ENCODE data around the gene IL36RN.

GRCh38 chr2:113111823-113112287 is 52.9 kb downstream of the IL36RN start:
- TF ChIP-seq POLR2A (IDR thresholded peaks at IDR 0.05; ENCODE audit: low read length) (no peak), GATA1 (IDR thresholded peaks at IDR 0.05; ENCODE audit: low read depth, low read length) (no peak)
